ENCODE results near the gene SART3. TPM values are rescaled to one million over a fixed set of nuclear protein-coding genes. Genes with fewer than 3 reads are reported as not detected.
"Not testable (repeated sequence)": the region's sequence is repeated elsewhere in the genome, so short reads cannot be mapped to it uniquely, and the experiment has no call there.

Gene SART3
- total RNA-seq, 4 donors from 2014 or later: 28.7 to 71.8 (median 53.2) TPM

GRCh38 chr12:108594323-108594903 lies 33.4 kb upstream of the SART3 start:
- no peak for TF ChIP-seq POLR2A (IDR thresholded peaks at IDR 0.05)
- no peak for TF ChIP-seq CTCF (IDR thresholded peaks at IDR 0.05)
- TF ChIP-seq POLR2AphosphoS5 (IDR thresholded peaks at IDR 0.05): no peak
- no peak for TF ChIP-seq EP300 (IDR thresholded peaks at IDR 0.05)
- 96 to 100% methylated on average over 3 to 4 of the region's 10 CpGs for WGBS, 2 donors (ENCODE audit: low coverage in 1 of 2)
- no peak for ATAC-seq
- Histone ChIP-seq H3K9me3 (no peaks in the 10 kb centered on the region), H3K4me1 (peaks cover 0 to 10% (median 0%) of the 10 kb centered on the region in 3 donors), H3K36me3 (no peaks in the 10 kb centered on the region), H3K4me3 (no peak overlapping the region), H3K27ac (no peak overlapping the region), H3K27me3 (no peaks in the 10 kb centered on the region)

GRCh38 chr12:108592033-108592909 lies 31.3 kb upstream of the SART3 start:
- Histone ChIP-seq H3K36me3 (no peaks in the 10 kb centered on the region), H3K4me1 (peaks cover 0 to 9% (median 0%) of the 10 kb centered on the region in 3 donors), H3K27ac (no peak overlapping the region), H3K4me3 (no peak overlapping the region), H3K9me3 (no peaks in the 10 kb centered on the region), H3K27me3 (peaks cover 14% of the 10 kb centered on the region)
- no peak for ATAC-seq
- TF ChIP-seq POLR2AphosphoS5 (IDR thresholded peaks at IDR 0.05) (no peak), EP300 (IDR thresholded peaks at IDR 0.05) (no peak), CTCF (IDR thresholded peaks at IDR 0.05) (no peak), POLR2A (IDR thresholded peaks at IDR 0.05) (no peak)
- WGBS, 2 donors (ENCODE audit: low coverage in 1 of 2): 90 to 97% methylated on average over 5 to 6 of the region's 25 CpGs

DNA sequence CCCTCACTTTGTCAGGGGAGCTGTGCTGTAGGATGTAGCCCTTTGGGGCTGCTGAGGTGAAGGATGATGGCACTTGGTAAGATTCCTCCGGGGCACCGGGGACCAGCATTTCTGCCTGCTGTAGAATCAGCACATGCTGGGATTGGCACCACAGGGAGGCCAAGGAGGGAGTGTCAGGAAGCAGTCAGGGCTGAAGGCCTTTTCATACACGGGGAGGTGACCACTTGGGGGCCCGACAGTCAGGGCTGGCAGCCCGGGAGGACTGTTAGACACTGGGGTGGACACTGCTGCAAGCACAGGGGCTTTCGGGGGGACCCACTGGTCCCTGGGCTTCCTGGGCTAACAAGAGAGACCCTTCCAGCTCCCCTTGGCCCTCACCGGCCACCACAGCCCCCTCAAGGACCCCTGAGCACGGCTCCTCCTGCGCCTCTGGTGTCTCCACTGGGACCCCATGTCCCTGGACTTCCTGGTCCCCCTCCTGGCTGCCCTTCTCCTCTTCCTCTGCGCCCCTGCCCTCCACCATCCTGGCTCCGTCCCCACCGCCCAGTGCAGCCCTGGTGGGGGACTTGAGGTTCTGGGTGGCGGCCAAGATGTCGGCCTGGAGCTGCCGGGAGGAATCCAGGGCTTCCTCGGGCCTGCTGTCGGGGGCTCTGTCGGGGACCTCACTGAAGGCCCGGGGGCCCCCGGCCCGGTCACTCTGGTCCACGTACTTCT lies 30.5 kb upstream of the SART3 start:
- H3K27ac ChIP-seq: no peak overlapping the region
- peaks cover 14% of the 10 kb centered on the region for H3K27me3 ChIP-seq
- H3K4me3 ChIP-seq: no peak overlapping the region
- H3K9me3 ChIP-seq: no peaks in the 10 kb centered on the region
- peaks cover 0 to under 1% (median 0%) of the 10 kb centered on the region in 3 donors for H3K4me1 ChIP-seq
- 93% methylated on average over 3 of the region's 22 CpGs; no CpG with 5 or more reads in 1 of the 2 donors for WGBS, 2 donors (ENCODE audit: low coverage in 1 of 2)
- no peak for ATAC-seq
- no peak for TF ChIP-seq POLR2AphosphoS5 (IDR thresholded peaks at IDR 0.05)
- TF ChIP-seq EP300 (IDR thresholded peaks at IDR 0.05): no peak
- TF ChIP-seq CTCF (IDR thresholded peaks at IDR 0.05): no peak
- no peak for TF ChIP-seq POLR2A (IDR thresholded peaks at IDR 0.05)
- H3K36me3 ChIP-seq: no peaks in the 10 kb centered on the region

DNA sequence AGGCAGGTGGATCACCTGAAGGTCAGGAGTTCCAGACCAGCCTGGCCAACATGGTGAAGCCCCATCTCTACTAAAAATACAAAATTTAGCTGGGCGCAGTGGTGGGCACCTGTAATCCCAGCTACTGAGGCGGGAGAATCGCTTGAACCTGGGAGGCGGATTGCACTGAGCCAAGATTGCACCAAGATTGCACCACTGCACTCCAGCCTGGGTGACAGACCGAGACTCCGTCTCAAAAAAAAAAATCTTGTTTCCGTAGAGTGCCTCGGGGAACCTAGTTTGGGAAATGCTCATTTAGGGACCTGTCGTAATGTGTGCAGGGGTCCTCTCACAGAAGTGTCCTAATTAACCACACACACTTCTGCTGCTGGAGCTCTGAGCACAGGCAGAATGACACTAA lies 29.5 kb upstream of the SART3 start:
- not testable (repeated sequence) for ATAC-seq
- 87 to 94% methylated on average over 5 to 9 of the region's 9 CpGs for WGBS, 2 donors (ENCODE audit: low coverage in 1 of 2)
- H3K27me3 ChIP-seq: peaks cover 14% of the 10 kb centered on the region

GRCh38 chr12:108589840-108590229 lies 28.9 kb upstream of the SART3 start:
- Histone ChIP-seq H3K27me3 (peaks cover 14% of the 10 kb centered on the region), H3K27ac (no peak overlapping the region), H3K4me3 (no peak overlapping the region), H3K4me1 (no peaks in the 10 kb centered on the region), H3K36me3 (no peaks in the 10 kb centered on the region), H3K9me3 (no peaks in the 10 kb centered on the region)
- TF ChIP-seq POLR2AphosphoS5 (IDR thresholded peaks at IDR 0.05) (no peak), CTCF (IDR thresholded peaks at IDR 0.05) (no peak), EP300 (IDR thresholded peaks at IDR 0.05) (no peak), POLR2A (IDR thresholded peaks at IDR 0.05) (no peak)
- WGBS, 2 donors (ENCODE audit: low coverage in 1 of 2): no CpG with 5 or more reads among the region's 7 CpGs
- ATAC-seq: no peak

More for the DNA sequence above, 29.5 kb upstream of the SART3 start:
- not testable (repeated sequence) for H3K36me3 ChIP-seq, H3K4me1 ChIP-seq, H3K9me3 ChIP-seq, H3K27ac ChIP-seq, H3K4me3 ChIP-seq

All from gastroesophageal sphincter (tissue), 4 donors.